HFF-Myc (cell line): ENCODE measurements around the gene SDR39U1.
A peak's percentile ranks its signal among the peaks of the same experiment; 100 is the strongest.

Source experiments
- DNase-seq: peaks from one replicate; pipeline ENCODE4 v3.0.0-alpha.2; 2011; ENCODE audit warnings: low read depth; ENCODE audit errors: extremely low read depth
- H3K4me3 ChIP-seq: replicated peaks from 2 replicates; pipeline ENCODE4 v1.5.1; 2011; ENCODE audit warnings: low read depth, mild to moderate bottlenecking, control low read depth, low read length
- CTCF ChIP-seq: IDR thresholded peaks from 2 replicates; pipeline ENCODE4 v1.5.1; 2012; ENCODE audit warnings: mild to moderate bottlenecking, low read depth, low read length, control low read depth; ENCODE audit errors: missing control alignments

SDR39U1 gene

DNA sequence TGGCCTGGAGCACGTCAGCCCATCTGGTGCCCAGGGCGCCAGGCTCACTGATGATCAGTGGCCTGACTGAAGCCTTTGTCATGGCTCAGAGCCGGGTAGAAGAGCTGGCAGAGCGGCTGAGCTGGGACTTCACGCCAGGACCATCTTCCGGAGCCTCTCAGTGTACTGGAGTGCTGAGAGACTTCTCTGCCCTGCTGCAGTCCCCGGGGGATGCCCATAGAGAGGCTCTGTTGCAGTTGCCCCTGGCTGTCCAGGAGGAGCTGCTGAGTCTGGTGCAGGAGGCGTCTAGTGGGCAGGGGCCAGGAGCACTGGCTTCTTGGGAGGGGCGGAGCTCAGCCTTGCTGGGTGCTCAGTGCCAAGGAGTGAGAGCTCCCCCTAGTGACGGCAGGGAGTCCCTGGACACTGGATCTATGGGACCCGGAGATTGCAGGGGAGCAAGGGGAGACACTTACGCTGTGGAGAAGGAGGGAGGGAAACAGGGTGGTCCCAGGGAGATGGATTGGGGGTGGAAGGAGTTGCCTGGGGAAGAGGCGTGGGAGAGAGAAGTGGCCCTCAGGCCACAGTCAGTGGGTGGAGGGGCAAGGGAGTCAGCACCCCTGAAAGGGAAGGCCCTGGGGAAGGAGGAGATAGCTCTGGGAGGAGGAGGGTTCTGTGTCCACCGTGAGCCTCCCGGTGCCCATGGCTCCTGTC is 10.9 kb downstream of the SDR39U1 start:
- peak overlapping the region; percentile 61 for H3K4me3 ChIP-seq
- peak; percentile 85 for DNase-seq
- peak; percentile 100 for TF ChIP-seq CTCF

DNA sequence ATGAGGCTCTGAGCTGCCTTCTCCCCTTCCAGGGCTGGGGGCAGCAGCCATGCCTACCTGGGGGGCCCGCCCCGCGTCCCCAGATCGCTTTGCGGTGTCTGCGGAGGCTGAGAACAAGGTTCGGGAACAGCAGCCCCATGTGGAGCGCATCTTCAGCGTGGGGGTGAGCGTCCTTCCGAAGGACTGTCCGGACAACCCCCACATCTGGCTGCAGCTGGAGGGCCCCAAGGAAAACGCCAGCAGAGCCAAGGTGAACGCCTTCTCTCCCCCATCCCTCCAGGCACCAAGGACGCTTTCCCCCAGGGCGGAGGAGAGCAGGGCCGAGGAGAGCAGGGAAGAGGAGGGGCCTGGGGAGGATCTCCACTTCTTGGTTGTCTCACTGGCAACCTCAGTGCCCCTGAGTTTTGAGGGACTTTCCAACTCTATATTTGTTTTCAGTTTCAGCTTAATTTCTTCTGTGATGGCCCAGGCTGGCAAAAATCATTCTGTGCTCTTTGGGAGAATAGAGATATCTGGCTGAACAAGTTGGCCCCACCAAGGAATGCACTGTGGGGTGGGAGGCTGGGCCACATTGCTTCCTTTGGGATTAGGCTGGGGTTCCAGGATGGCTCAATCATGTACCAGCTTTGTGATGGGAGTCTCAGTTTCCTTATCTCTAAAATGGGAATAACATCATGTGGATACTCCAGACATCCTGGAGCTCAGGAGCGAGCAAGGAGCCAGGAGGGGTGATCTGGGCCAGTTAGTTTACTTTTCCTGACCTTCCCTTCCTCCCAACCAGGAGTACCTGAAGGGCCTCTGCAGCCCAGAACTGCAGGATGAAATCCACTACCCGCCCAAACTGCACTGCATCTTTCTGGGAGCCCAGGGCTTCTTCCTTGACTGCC is 11.7 kb downstream of the SDR39U1 start:
- no peak for DNase-seq
- peak overlapping the region; percentile 61 for H3K4me3 ChIP-seq
- TF ChIP-seq CTCF = no peak

DNA sequence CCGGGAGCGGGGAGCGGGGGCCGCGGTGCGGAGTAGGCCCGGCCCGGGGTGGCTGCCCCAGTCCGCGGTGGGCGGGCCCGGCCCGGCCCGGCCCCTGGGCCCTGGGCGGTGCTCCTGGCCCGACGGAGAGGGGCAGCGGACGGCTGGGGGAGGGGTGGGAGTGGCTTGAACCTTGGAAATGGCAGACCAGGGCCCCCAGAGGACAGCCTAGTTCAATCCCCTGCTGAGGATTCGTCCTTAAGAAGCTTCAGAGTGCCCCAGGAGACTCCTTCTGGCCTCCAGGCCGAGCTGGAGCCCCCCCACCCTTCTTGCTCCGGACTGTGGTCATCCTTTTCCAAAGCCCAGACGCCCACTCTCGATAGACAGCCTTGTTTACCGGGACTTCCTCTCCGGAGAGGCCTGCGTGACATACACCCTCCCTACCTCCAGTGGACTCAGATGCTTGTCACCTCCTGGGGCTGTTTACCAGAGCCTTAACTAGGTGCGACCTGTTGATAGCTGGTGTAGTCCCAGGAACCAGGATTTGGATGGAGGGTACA is 12.4 kb downstream of the SDR39U1 start:
- TF ChIP-seq CTCF = no peak
- DNase-seq = no peak
- H3K4me3 ChIP-seq = peak overlapping the region; percentile 61

- no peak for TF ChIP-seq CTCF
- H3K4me3 ChIP-seq = peak within 1 kb of the TSS; percentile 61
- peak; percentile 70 for DNase-seq
Measured at GRCh38 chr14:24429395-24430142, 13.0 kb downstream of the SDR39U1 start, which contains the start of the genes CBLN3 and KHNYN. Gene CBLN3, minus strand, starts transcription at chr14:24429668. Its CDS starts 614 bp downstream, at chr14:24429054. Gene KHNYN, plus strand, starts transcription at chr14:24429954. Its CDS starts 777 bp downstream, at chr14:24430731.

- no peak for DNase-seq
- H3K4me3 ChIP-seq = peak overlapping the region; percentile 61
- TF ChIP-seq CTCF = no peak
Measured at GRCh38 chr14:24428628-24429394, 13.8 kb downstream of the SDR39U1 start.
